Astrocyte of the spinal cord (primary cell): ENCODE data around the gene SLC6A12.
"Not testable (repeated sequence)": the region's sequence is repeated elsewhere in the genome, so short reads cannot be mapped to it uniquely, and the experiment has no call there.

Experiments used
- DNase-seq: peaks from one replicate; pipeline ENCODE4 v3.0.0; 2011; ENCODE audit warnings: low read depth, low spot score
- H3K4me3 ChIP-seq: 2 replicates; pipeline ENCODE4 v1.5.1; 2011; ENCODE audit warnings: low read depth, mild to moderate bottlenecking, low read length, moderate library complexity
- in situ Hi-C: cut with HindIII; loops from 2 replicates; pipeline ENCODE4 v1.10.0; 2017; ENCODE audit warnings: low sequenced_read_pairs
- TF ChIP-seq, protein P1 (sequence below): IDR thresholded peaks from 2 replicates; pipeline ENCODE4 v1.5.1; 2012; ENCODE audit warnings: low read depth, mild to moderate bottlenecking, low read length, inconsistent platforms

The SLC6A12 gene

DNA sequence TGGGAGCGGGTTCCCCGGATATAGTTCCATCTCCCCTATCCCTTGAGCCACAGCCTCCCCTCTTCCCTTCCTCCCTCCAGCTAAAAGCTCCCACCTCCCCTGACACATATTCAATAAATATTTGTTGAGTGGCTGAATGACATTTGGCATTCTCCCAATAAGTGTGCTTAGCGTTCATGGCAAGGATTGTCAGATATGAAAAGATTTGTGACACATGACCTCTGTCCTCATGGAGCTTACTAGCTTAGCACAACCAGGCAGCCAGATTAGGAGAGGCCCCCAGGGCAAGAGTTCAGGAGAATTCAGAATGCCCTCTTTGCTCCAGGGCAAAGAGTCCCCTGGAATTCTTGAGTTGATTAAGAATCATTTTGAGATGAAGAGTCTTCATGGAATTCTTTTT is 22.5 kb upstream of the SLC6A12 start:
- TF ChIP-seq, protein P1, sequence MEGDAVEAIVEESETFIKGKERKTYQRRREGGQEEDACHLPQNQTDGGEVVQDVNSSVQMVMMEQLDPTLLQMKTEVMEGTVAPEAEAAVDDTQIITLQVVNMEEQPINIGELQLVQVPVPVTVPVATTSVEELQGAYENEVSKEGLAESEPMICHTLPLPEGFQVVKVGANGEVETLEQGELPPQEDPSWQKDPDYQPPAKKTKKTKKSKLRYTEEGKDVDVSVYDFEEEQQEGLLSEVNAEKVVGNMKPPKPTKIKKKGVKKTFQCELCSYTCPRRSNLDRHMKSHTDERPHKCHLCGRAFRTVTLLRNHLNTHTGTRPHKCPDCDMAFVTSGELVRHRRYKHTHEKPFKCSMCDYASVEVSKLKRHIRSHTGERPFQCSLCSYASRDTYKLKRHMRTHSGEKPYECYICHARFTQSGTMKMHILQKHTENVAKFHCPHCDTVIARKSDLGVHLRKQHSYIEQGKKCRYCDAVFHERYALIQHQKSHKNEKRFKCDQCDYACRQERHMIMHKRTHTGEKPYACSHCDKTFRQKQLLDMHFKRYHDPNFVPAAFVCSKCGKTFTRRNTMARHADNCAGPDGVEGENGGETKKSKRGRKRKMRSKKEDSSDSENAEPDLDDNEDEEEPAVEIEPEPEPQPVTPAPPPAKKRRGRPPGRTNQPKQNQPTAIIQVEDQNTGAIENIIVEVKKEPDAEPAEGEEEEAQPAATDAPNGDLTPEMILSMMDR: no peak
- in situ Hi-C loops: no loop called here
- DNase-seq: no peak
- H3K4me3 ChIP-seq: no peak overlapping the region

DNA sequence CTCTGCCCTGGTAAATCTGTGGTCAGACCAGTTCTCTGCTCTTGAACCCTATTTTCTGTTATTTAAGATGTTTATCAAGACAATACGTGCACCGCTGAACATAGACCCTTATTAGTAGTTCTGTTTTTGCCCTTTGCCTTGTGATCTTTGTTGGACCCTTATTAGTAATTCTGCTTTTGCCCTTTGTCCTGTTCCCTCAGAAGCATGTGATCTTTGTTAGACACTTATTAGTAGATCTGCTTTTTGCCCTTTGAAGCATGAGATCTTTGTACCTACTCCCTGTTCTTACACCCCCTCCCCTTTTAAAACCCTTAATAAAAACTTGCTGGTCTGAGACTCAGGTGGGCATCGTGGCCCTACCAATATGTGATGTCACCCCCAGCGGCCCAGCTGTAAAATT is 22.0 kb upstream of the SLC6A12 start:
- DNase-seq, in situ Hi-C loops, H3K4me3 ChIP-seq: not testable (repeated sequence)

DNA sequence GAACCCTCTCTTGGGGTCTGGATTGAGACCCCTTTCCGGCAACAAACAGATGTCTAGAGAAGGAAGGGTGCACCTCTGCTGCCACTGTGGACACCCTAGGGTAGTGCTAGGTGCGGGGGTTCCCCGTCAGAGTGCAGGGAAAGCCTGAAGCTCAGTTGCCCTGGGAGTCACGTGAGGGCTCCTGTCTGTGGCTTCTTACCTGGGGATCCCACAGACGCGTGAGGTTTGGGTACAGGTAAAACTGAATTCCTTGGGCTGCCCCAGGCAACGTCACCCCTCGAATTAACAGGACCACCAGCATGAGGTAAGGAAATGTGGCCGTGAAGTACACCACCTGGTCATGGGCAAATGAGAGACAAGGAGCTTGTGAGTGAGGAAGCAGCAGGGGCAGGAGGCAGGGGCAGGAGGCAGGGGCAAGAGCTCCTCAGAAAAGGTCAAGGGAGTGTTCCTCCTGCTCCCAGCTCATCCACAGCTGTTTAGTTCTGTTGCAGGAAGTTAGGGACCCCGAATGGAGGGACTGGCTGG is 21.0 kb upstream of the SLC6A12 start:
- in situ Hi-C loops: no loop called here
- H3K4me3 ChIP-seq: no peak overlapping the region
- TF ChIP-seq, protein P1: no peak
- no peak for DNase-seq

DNA sequence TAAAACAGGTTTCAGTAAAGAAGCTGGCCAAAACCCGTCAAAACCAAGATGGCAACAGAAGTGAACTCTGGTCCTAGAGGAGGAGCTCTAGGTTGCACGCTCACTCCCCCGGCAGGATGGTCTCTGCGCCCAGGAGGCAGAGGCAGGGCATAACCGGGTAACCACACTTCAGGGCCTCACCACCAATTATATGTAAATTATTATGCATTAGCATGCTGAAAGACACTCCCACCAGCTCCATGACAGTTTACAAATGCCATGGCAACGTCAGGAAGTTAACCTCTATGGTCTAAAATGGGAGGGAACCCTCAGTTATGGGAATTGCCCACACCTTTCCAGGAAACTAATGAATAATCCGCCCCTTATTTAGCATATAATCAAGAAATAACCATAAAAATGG is 20.1 kb upstream of the SLC6A12 start:
- H3K4me3 ChIP-seq: no peak overlapping the region
- TF ChIP-seq, protein P1: no peak
- no peak for DNase-seq
- in situ Hi-C loops: no loop called here

DNA sequence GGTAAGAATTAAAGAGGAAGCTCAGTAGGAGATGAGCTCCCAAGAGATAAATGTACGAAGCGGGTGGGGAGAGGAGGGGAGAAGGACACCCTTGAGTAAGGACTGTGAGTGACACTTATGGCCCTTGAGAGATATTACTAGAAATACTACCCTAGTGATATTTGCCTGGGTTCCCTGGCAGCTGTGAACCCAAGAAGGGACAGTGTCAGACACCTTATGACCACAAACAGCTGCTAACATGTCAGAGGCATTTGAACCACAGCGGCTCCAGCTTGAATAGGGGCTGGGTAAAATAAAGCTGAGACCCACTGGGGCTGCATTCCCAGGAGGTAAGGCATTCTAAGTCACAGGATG is 19.6 kb upstream of the SLC6A12 start:
- no peak overlapping the region for H3K4me3 ChIP-seq
- in situ Hi-C loops: no loop called here
- TF ChIP-seq, protein P1: no peak
- DNase-seq: no peak

DNA sequence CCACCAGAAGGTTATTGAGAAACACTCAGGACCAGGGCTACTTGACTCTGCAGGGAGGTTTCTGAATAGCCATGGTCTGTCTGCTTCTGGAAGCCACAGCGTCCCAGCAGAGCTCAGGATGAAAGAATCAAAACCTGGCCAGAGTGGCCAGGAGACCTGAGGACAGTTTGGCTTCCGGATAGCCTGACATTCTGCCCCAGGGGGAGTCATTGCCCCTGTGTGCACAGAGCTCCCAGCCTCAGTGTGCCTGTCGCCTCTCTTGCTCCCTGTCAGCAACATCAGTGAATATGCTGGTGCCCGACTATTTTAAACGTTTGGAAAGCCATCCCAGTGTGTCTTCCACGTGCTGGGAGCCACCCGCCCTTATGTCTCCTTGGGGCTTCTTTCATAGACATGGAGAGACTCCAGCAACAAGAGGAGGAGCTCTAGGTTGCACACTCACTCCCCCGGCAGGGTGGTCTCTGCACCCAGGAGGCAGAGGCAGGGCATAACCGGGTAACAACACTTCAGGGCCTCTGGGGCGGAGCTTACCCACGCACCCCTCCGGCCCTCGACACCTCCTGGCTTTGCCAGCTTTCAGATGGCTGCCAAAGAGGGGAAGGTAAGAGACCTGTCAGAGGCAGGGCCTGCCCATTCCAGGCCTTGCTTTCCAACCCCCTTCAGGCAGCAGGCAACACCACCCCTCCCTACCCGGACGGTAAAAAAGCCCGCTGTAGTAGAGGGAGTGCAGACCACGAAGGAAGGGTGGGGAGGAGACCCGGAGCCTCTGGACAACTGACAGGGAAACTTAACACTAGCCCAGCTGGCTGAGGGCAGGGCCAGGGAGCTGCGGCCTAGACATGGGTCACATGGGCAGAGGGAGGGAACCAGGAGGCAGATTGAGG is 19.0 kb upstream of the SLC6A12 start:
- TF ChIP-seq, protein P1: no peak
- no peak for DNase-seq
- in situ Hi-C loops: no loop called here
- H3K4me3 ChIP-seq: no peak overlapping the region

DNA sequence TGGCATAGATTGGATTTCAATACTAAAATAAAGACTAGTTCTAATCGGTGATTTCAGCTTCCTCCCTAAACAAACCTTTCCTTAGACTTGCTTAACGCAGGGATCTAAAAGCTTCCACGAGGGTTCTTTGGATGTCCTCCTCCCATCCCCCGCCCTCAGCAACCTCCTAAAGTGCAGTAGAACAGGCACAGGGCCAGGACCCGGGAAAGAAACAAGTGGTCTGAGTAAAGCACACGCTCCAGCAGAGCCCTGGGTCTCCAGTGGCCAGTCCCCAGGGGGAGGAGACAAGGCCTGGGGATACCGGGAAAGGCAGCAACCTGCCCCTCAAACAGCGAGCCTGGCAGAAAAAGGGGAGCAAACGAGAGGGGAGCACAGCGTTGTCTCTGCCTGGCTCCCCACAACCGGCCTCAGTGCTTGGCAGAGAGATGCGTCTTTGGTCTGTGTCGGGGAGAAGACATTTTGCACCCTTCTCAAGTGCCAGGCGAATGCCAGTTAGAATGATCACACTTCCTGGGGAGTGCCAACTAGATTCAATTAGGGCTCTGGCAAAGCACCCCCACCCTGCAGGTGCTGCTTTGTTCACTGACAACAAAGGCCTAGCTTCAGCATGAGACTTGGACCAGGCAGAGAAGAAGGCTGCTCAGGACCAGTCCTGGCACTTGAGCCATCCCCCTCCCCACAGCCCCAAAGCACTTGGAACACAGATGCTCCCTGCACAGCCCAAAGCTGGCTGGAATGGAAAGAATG is 17.1 kb upstream of the SLC6A12 start:
- DNase-seq: no peak
- in situ Hi-C loops: no loop called here
- no peak overlapping the region for H3K4me3 ChIP-seq
- TF ChIP-seq, protein P1: no peak
